ENCODE measurements around the gene GOLGA1. TPM values are rescaled to one million over a fixed set of nuclear protein-coding genes. Genes with fewer than 3 reads are reported as not detected.

Gene GOLGA1
- total and polyA plus RNA-seq, 2 of the 13 experiments (the other 11 are each of a cell fraction or from before 2014, with no cell fraction given): 12.7 to 15.9 TPM

DNA sequence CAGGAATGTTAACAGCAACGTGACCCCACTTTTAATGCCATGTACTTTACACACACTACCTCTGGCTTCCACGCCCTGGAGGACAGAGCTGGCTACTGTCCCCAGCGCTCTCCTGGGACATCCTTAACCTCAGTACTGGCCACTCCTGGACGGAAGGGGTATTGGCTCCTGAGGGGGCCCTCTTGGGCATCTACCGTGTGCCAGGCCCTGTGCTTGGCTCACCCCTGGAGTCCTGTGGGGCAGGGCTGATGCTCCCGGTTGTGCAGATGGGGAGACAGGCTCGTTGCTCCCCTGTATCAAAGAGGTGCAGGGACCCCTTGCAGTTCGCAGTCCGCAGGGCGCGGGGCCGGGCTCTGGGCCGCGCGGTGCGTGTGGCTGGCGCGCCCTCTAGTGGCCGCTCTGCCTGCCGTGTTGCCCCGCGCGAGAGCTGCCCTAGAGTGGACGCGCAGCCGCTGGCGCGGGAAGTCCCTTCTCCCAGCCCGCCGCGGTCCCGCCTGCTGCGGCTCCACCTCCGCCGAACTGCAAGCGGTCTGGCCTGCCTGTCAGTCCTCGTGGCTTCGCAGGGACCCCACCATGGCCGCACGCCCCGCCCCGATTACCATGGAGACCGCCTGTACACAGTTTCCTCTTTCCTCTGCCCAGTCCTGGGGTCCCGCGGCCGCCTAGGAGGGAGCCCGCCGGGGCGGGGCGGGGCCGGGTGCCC is 87.9 kb downstream of the GOLGA1 start, which contains the start of gene WDR38 (continued):
- no peak for TF ChIP-seq HNRNPH1 (optimal IDR thresholded peaks at IDR 0.05; ENCODE audit: low read depth, low read length)
- 0 out of 2 replicates have a peak, but pooled peaks have one; percentile 38 for TF ChIP-seq MIER3 (CRISPR knock-in tag; IDR thresholded peaks at IDR 0.05; ENCODE audit: borderline replicate concordance)
- TF ChIP-seq STAT5B (CRISPR knock-in tag; IDR thresholded peaks at IDR 0.05): no peak
- TF ChIP-seq ZNF317 (CRISPR knock-in tag; IDR thresholded peaks at IDR 0.05): no peak
- no peak for TF ChIP-seq ZSCAN12 (CRISPR knock-in tag; IDR thresholded peaks at IDR 0.05)
- TF ChIP-seq, protein P1, sequence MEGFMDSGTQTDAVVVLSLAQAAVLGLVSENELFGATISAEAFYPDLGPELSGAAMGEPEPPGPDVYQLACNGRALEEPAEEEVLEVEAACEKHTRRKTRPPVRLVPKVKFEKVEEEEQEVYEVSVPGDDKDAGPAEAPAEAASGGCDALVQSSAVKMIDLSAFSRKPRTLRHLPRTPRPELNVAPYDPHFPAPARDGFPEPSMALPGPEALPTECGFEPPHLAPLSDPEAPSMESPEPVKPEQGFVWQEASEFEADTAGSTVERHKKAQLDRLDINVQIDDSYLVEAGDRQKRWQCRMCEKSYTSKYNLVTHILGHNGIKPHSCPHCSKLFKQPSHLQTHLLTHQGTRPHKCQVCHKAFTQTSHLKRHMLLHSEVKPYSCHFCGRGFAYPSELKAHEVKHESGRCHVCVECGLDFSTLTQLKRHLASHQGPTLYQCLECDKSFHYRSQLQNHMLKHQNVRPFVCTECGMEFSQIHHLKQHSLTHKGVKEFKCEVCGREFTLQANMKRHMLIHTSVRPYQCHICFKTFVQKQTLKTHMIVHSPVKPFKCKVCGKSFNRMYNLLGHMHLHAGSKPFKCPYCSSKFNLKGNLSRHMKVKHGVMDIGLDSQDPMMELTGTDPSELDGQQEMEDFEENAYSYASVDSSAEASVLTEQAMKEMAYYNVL (CRISPR knock-in tag; IDR thresholded peaks at IDR 0.05; ENCODE audit: borderline replicate concordance): no peak
- no peak for TF ChIP-seq ZNF616 (CRISPR knock-in tag; IDR thresholded peaks at IDR 0.05; ENCODE audit: low read depth)
- TF ChIP-seq ZNF589 (CRISPR knock-in tag; conservative IDR thresholded peaks at IDR 0.05): no peak
- no peak for TF ChIP-seq ZNF276 (CRISPR knock-in tag; IDR thresholded peaks at IDR 0.05; ENCODE audit: low read depth)
- TF ChIP-seq ZNF333 (CRISPR knock-in tag; IDR thresholded peaks at IDR 0.05; ENCODE audit: borderline replicate concordance): no peak
- TF ChIP-seq, protein P2, sequence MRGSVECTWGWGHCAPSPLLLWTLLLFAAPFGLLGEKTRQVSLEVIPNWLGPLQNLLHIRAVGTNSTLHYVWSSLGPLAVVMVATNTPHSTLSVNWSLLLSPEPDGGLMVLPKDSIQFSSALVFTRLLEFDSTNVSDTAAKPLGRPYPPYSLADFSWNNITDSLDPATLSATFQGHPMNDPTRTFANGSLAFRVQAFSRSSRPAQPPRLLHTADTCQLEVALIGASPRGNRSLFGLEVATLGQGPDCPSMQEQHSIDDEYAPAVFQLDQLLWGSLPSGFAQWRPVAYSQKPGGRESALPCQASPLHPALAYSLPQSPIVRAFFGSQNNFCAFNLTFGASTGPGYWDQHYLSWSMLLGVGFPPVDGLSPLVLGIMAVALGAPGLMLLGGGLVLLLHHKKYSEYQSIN (CRISPR knock-in tag; IDR thresholded peaks at IDR 0.05; ENCODE audit: borderline replicate concordance): no peak
- no peak for TF ChIP-seq HNF4G (IDR thresholded peaks at IDR 0.05; ENCODE audit: borderline replicate concordance, low read depth, low read length)
- TF ChIP-seq HNF4G (CRISPR knock-in tag; IDR thresholded peaks at IDR 0.05; ENCODE audit: borderline replicate concordance, low read depth): no peak
- TF ChIP-seq PHF8 (CRISPR knock-in tag; IDR thresholded peaks at IDR 0.05): 0 out of 2 replicates have a peak, but pooled peaks have one; percentile 41
- TF ChIP-seq ZNF570 (CRISPR knock-in tag; IDR thresholded peaks at IDR 0.05; ENCODE audit: borderline replicate concordance): no peak
- TF ChIP-seq, protein P3, sequence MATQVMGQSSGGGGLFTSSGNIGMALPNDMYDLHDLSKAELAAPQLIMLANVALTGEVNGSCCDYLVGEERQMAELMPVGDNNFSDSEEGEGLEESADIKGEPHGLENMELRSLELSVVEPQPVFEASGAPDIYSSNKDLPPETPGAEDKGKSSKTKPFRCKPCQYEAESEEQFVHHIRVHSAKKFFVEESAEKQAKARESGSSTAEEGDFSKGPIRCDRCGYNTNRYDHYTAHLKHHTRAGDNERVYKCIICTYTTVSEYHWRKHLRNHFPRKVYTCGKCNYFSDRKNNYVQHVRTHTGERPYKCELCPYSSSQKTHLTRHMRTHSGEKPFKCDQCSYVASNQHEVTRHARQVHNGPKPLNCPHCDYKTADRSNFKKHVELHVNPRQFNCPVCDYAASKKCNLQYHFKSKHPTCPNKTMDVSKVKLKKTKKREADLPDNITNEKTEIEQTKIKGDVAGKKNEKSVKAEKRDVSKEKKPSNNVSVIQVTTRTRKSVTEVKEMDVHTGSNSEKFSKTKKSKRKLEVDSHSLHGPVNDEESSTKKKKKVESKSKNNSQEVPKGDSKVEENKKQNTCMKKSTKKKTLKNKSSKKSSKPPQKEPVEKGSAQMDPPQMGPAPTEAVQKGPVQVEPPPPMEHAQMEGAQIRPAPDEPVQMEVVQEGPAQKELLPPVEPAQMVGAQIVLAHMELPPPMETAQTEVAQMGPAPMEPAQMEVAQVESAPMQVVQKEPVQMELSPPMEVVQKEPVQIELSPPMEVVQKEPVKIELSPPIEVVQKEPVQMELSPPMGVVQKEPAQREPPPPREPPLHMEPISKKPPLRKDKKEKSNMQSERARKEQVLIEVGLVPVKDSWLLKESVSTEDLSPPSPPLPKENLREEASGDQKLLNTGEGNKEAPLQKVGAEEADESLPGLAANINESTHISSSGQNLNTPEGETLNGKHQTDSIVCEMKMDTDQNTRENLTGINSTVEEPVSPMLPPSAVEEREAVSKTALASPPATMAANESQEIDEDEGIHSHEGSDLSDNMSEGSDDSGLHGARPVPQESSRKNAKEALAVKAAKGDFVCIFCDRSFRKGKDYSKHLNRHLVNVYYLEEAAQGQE (IDR thresholded peaks at IDR 0.05; ENCODE audit: borderline replicate concordance in 1 of 2, low read depth in 1 of 2, low read length in 2 of 2): no peak
- TF ChIP-seq NFYB (CRISPR knock-in tag; IDR thresholded peaks at IDR 0.05): no peak
- no peak for TF ChIP-seq JUND (CRISPR knock-in tag; IDR thresholded peaks at IDR 0.05)

All from HepG2 (cell line).